HG03432 (cell line): ENCODE results near the gene AOAH.
"Not testable (repeated sequence)": the region's sequence is repeated elsewhere in the genome, so short reads cannot be mapped to it uniquely, and the experiment has no call there.

Source experiments
- ATAC-seq: cut with Tn5 transposase; IDR thresholded peaks from one replicate; pipeline ENCODE4 v1.9.1; 2021; ENCODE audit warnings: mild to moderate bottlenecking, moderate library complexity; ENCODE audit not compliant: unreplicated experiment

The AOAH gene

GRCh38 chr7:36478745-36479144 is 245.5 kb downstream of the AOAH start:
- no peak for ATAC-seq

- no peak for ATAC-seq
Measured at GRCh38 chr7:36475381-36475780, 248.9 kb downstream of the AOAH start.

DNA sequence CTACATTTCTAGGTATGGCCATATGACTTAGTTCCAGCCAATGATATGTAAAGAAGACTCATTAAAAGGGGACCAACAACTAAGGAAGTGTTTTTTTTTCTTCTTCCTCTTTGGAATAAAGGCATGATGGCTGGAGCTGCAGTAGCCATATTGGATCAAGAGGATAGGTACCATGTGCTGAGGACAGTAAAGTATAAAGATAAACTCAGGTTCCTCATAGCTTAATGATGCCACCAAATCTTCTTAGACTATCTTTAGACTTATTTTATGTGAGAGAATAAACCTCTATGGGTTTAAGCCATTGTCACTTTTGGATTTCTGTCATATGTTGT is 249.3 kb downstream of the AOAH start:
- ATAC-seq = no peak

- ATAC-seq = no peak
Measured at GRCh38 chr7:36474283-36475010, 249.8 kb downstream of the AOAH start.

DNA sequence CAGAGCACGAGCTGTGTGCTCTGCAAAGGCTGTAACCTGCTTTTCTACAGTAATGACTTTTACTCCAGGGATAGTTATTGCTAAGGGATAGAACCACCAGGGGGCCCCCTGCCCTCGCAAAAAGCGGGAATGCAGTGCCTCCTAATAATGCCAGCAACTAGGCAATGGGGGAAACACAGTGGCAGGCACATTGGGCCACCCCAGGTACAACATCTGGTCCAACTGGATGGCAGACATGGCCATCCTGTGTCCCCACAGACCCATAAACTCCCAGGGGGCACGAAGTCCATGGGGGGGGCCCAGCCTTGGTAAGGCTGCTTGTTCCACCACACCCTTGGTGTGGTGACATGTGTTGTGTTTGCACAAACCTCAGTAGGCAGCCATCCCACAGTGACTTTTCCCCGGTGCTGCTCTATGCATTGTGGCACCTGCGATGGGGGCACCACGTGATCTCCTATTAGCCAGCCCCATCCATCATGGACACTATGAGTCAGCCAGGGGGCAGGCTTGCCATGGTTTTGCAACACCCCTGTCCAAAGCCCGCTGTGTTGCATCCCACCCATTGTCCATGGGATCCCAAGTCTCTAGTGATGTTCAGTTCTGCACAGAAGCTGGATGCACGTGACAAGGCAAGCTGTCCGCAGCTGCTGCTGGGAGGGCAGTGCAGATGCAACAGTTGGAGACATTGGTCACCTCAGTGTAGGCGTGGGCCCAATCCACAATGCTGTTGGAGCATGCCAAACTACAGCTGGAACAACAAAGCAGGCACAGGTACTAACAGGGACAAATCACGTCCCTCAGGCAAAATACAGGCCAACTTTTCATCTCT is 250.6 kb downstream of the AOAH start:
- no peak for ATAC-seq

- ATAC-seq = no peak
Measured at GRCh38 chr7:36472141-36472729, 252.1 kb downstream of the AOAH start.

DNA sequence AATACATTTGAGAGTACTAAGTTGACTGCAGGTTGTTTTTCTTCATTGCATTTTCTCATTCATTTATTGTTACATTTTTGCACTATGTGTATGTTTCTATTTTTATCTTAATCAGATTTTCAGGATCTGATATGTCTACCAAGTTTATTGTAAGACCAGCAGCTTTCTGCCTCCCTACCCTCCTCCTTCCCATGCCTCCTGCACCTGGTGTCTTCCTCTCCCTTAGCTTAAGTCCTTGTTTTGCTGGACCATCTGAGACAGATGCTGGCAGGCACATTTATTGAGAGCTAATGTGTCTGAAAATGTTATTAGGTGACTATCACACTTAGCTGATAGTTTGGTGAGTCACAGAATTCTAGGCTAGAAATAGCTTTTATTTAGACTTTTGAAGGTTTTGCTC is 255.1 kb downstream of the AOAH start:
- no peak for ATAC-seq

DNA sequence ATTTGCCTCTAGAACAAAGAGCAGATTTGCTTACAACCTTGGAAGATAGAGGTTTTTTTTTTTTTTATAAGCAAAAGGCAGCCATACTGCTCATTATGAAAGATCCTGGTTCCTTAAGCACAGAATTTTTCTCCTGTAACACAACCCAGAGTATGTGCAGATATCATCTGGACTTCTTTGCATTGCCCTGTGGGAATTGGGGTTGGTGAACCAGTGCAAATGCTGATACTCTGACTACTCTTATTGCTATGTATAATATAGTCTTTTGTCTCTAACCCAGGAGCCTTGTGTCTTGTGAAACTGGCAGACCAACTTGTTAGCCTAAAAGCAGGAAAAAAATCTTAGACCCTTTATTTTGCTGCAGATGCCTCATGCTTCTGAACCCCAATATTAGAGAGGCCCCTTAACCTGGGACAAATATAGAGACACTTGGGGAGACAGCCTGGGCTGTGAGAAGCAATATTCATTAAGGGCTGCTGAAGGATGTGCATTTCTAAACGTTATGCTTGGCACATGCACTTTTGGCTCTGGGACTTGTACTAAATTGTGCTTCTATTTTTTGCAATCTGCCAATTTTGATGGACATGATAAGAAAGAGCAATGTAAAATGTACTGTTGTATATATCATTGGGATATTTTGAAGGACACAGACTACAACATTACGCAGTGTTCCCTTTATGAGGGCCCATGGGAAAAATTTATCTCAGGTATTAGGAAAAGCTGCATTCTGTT is 255.8 kb downstream of the AOAH start:
- ATAC-seq = no peak

GRCh38 chr7:36466001-36466400 is 258.3 kb downstream of the AOAH start:
- not testable (repeated sequence) for ATAC-seq

DNA sequence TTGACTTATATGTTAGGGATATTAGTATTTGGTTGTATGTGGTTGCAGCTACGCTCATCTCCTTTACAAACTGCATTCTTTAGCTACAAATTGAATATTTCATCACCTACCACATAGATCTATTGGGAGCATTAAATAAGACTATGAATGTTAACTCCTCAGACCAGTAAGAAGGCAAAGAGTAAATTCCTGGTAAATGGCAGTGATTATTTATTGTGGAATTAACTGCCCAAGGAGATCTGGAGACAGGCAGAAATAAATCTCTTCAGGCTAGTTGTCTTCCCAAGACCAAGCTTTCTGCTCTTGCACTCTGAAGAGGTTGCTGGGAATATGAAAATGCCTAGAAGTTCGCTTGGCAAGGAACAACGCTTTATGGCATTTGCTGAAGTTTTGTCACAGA is 260.0 kb downstream of the AOAH start:
- ATAC-seq = no peak
